SU-DHL-6 (cell line): Measurements from ENCODE around the gene CEACAM18.

Experiments
- CTCF ChIP-seq: fragments of 200-600 bp; sonication (generic); IDR thresholded peaks from one replicate; pipeline ENCODE4 v1.5.1; 2017; ENCODE audit warnings: antibody characterized with exemption, mild to moderate bottlenecking, low read length, moderate library complexity; ENCODE audit not compliant: insufficient read depth, poor library complexity, severe bottlenecking
- EZH2phosphoT487 ChIP-seq: fragments of 200-600 bp; sonication (generic), shearing (Covaris generic); conservative IDR thresholded peaks from 2 replicates; pipeline ENCODE4 v1.6.1; 2018; ENCODE audit warnings: mild to moderate bottlenecking, antibody characterized with exemption, low read length, moderate library complexity, mixed read lengths

- TF ChIP-seq CTCF, result no peak
- no peak for TF ChIP-seq EZH2phosphoT487
Measured at GRCh38 chr19:51467864-51468544, 10.3 kb upstream of the CEACAM18 start.
